Measurements from ENCODE around the gene AKAP13.
"Not testable (repeated sequence)": the region's sequence is repeated elsewhere in the genome, so short reads cannot be mapped to it uniquely, and the experiment has no call there.

Gene AKAP13

GRCh38 chr15:85348048-85348766 lies 32.2 kb upstream of the AKAP13 start:
- not testable (repeated sequence) for DNase-seq

GRCh38 chr15:85349062-85349461 lies 31.3 kb upstream of the AKAP13 start:
- not testable (repeated sequence) for DNase-seq

GRCh38 chr15:85350395-85350794 lies 30.0 kb upstream of the AKAP13 start:
- no peak for DNase-seq

DNA sequence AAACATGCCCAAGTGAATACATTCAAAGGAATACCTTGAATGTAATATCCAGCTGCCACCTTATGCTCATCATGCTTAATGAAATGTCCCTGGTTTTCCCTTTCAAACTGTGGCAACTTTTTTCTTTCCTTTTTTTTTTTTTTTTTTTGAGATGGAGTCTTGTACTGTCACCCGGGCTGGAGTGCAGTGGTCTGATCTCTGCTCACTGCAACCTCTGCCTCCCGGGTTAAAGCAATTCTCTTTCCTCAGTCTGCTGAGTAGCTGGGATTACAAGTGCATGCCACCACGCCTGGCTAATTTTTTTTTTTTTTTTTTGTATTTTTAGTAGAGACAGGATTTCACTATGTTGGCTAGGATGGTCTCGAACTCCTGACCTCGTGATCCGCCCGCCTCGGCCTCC lies 28.9 kb upstream of the AKAP13 start:
- DNase-seq: not testable (repeated sequence)

DNA sequence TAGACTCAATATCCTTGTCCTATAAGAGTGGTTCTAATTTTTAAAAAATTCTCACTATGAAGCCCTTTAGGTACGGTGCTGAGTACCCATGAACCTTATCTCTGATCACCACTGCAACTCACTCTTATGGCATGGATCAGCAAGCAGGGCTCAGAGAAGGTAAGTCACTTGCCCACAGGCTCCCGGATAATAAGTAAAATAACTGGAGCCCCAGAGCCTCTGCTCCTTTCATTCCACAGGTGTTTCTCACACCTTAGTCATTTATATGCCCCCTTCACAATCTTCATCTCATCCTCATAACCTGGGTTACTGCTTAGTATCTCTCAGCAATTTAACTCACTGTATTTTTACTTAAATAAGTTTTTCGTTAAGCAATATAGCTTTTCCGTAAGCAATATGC lies 28.4 kb upstream of the AKAP13 start:
- no peak for DNase-seq

- DNase-seq: no peak
Measured at GRCh38 chr15:85353516-85353915, 26.9 kb upstream of the AKAP13 start.

GRCh38 chr15:85354461-85354860 lies 25.9 kb upstream of the AKAP13 start:
- DNase-seq: no peak

DNA sequence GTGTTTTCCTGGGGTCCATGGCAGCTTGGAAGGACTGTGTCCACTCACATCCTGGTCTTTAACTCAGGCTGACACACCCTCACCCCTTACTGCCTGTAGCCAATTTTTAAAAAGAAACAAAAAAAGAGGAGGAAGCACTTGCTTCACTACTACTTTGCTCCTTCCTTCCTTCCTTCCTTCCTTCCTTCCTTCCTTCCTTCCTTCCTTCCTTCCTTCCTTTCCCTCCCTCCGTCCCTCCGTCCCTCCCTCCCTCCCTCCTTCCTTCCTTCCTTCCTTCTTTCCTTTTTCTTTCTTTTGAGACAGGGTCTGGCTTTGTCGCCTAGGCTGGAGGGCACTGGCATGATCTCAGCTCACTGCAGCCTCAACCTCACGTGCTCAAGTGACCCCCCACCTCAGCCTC lies 25.5 kb upstream of the AKAP13 start:
- no peak for DNase-seq

DNA sequence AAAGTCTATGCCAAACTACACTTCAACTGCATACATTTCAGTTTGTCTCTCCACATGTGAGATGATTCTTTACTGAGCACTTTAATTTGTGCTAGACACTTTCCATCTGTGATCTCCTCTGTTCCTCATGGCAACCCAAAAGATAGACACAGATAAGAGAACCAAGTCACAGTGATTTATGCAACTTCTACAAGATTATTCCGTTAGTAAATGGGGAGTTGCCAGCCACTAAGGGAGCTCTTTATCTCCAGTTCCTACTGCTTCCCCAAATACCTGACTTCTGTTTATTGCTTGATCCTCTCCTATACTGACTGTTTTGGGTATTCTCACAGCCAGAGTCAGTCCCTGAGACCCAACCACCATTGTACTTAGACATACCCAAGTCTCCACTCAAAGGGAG lies 24.1 kb upstream of the AKAP13 start:
- no peak for DNase-seq

DNA sequence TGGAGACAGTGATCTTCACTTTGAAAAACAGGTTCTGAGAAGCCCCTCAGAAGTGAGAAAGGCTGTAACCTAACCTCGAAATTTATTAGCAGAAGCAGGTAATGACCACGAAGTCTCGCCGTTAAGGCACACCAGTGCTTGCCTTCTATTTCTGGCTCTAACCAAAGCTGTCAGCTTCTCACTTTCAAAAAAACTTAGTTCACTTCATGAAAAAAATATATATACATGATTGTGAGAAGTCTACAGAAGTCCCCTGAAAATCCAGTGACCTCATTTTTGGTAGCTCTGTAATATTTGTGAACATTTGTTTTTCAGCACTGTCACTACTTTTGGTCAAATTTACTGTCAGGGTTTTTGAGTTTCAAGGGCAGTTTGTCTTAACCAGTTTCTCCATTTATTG lies 19.1 kb upstream of the AKAP13 start:
- DNase-seq: no peak

GRCh38 chr15:85362436-85363081 lies 17.8 kb upstream of the AKAP13 start:
- no peak for DNase-seq

GRCh38 chr15:85365980-85366379 lies 14.4 kb upstream of the AKAP13 start:
- DNase-seq: no peak

DNA sequence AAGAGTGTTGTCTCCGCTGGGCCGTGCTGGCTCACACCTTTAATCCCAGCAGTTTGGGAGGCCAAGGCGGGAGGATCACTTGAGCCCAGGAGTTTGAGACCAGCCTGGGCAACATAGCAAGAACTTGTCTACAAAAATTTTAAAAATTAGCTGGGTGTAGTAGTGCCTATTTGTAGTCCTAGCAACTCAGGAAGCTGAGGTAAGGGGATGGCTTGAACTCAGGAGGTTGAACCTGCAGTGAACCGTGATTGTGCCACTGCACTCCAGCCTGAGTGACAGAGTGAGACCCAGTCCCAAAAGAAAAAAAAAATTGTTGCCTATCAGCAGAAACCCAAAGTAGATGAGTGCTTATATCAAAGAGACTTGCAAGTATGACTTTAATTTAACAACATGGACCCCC lies 12.7 kb upstream of the AKAP13 start:
- no peak for DNase-seq

GRCh38 chr15:85374831-85375230 lies 5.6 kb upstream of the AKAP13 start:
- no peak for DNase-seq

- no peak for DNase-seq
Measured at GRCh38 chr15:85377269-85377668, 3.1 kb upstream of the AKAP13 start.

DNA sequence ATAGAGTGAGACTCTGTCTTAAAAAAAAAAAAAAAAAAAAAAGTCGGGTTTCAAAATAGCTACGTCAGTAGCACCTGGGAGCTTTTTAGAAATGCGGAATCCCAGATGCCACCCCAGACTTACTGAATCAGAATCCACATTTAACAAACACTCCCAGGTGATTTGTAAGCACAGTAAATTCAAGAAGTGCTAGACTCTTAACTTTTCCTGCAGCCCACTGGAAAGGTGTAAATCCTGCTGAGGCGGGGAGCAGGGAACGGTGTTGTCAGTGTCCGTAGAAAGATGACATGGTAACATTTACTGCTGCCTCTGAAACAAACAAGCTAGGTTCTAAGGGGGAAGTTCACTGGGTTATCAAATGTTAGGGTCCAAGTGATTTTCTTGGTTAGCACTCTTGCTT lies 2.4 kb upstream of the AKAP13 start:
- DNase-seq: no peak

DNA sequence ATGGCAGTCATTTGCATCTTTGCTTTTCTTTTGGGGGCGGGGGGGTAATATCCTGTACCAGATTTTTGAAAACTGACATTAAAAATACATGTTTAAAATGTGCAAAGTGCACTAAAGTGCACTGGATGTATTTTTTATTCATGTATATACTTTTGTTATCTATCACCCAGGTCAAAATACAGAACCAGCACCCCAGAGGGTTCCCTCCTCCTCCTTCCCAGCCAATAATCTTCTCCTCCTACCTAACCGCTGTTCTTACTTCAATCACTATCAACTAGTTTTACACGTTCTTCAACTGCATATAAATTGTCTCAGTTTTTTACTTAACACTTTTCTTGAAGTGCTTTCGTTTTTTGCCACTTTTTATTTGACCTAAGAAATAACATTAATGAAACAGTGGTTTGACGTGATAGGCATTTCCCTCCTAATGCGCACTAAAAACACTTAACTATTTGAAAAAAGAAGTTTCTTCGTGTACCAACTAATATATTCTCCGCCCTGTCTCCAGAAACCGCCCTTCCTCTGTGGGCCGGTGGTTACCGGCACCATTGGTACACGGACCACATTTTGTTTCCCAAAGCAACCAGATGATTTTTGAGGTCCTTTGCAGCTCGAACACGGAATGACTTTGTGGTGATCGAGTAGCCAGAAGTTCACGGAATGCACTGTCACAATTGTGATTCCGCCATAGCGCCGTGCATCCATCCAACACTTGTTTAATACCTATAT lies 836 bp upstream of the AKAP13 start:
- no peak for DNase-seq

GRCh38 chr15:85380812-85381642 lies 624 bp downstream of the AKAP13 start:
- DNase-seq: no peak

- no peak for DNase-seq
Measured at GRCh38 chr15:85381850-85382751, 1.7 kb downstream of the AKAP13 start.

DNA sequence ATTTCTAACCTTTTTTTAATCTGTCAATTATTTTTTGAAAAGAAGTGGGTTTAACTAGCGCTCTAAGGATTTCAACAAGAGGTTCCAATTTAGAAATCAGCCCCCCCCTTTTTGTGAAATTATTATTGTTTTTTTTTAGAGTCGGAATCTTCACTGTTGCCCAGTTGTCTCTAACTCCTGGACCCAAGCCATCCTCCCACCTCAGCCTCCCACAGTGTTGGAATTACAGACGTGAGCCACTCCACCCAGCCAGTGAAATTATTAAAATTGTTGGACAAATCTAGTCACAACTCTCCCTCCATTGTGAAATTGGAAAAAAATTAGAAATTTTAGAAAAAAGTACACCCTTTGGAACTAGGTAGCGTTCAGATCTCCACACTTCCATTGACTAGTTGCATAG lies 2.5 kb downstream of the AKAP13 start:
- DNase-seq: no peak

- DNase-seq: no peak
Measured at GRCh38 chr15:85383470-85384148, 3.2 kb downstream of the AKAP13 start.

GRCh38 chr15:85386261-85386660 lies 5.9 kb downstream of the AKAP13 start:
- DNase-seq: no peak

Measured in NCI-H1105 (cell line).